A673 (cell line): Measurements from ENCODE around the gene MCM3. TPM values are rescaled to one million over a fixed set of nuclear protein-coding genes. Genes with fewer than 3 reads are reported as not detected.

ENCODE experiments used
- BruUV-seq: library from RNA; stranded (reverse); fragments of 400-500 nt; replicated peaks from 2 replicates; lab custom pipeline; 2021; lab: Mats Ljungman, UMichigan
- CTCF ChIA-PET: fragments of 300-600 bp; sonication (Branson Sonifier 250); formaldehyde crosslinking; loops from one replicate; lab custom pipeline; 2022; ENCODE audit warnings: antibody characterized with exemption; lab: Charles Lee
- POLR2A ChIA-PET: fragments of 300-600 bp; sonication (Branson Sonifier 250); formaldehyde crosslinking; loops from one replicate; lab custom pipeline; 2022; ENCODE audit warnings: antibody characterized with exemption; ENCODE audit not compliant: low non-redundant PET; lab: Charles Lee
- DNase-seq: peaks from one replicate; pipeline ENCODE4 v3.0.0-alpha.2; 2015; ENCODE audit warnings: low spot score
- H3K27ac ChIP-seq: fragments of 200-600 bp; sonication (generic); 2 replicates; pipeline ENCODE4 v1.5.1; 2016; ENCODE audit warnings: mixed run types, low read depth, mild to moderate bottlenecking, mixed read lengths, antibody characterized with exemption, low read length; ENCODE audit not compliant: poor library complexity, severe bottlenecking
- H3K27me3 ChIP-seq: fragments of 200-600 bp; sonication (generic); replicated peaks from 2 replicates; pipeline ENCODE4 v1.6.1; 2017; ENCODE audit warnings: mixed run types, low read depth, mild to moderate bottlenecking, mixed read lengths, antibody characterized with exemption, low read length; ENCODE audit not compliant: insufficient read depth, poor library complexity
- H3K36me3 ChIP-seq: fragments of 200-600 bp; sonication (generic); 2 replicates; pipeline ENCODE4 v1.6.1; 2016; ENCODE audit warnings: mixed run types, mild to moderate bottlenecking, mixed read lengths, antibody characterized with exemption, low read length; ENCODE audit not compliant: insufficient read depth, poor library complexity, severe bottlenecking
- H3K4me1 ChIP-seq: fragments of 200-600 bp; sonication (generic); 2 replicates; pipeline ENCODE4 v1.6.1; 2017; ENCODE audit warnings: mixed run types, mild to moderate bottlenecking, mixed read lengths, antibody characterized with exemption, low read length; ENCODE audit not compliant: insufficient read depth, poor library complexity, severe bottlenecking
- H3K4me3 ChIP-seq: fragments of 200-600 bp; sonication (generic); 2 replicates; pipeline ENCODE4 v1.5.1; 2016; ENCODE audit warnings: low read depth, mixed run types, mild to moderate bottlenecking, mixed read lengths, low read length; ENCODE audit not compliant: poor library complexity, severe bottlenecking
- H3K9me3 ChIP-seq: fragments of 200-600 bp; sonication (generic); 2 replicates; pipeline ENCODE4 v1.6.1; 2016; ENCODE audit warnings: mixed run types, low read depth, mild to moderate bottlenecking, mixed read lengths, antibody characterized with exemption, low read length; ENCODE audit not compliant: poor library complexity, severe bottlenecking
- CTCF ChIP-seq: fragments of 300-800, 200-600 bp; sonication (generic); conservative IDR thresholded peaks from 2 replicates; pipeline ENCODE4 v1.5.1; 2017; ENCODE audit warnings: low read depth, mild to moderate bottlenecking, antibody characterized with exemption, low read length, moderate library complexity, mixed read lengths
- EZH2 ChIP-seq: fragments of 200-600 bp; sonication (generic); IDR thresholded peaks from 2 replicates; pipeline ENCODE4 v1.6.1; 2017; ENCODE audit warnings: borderline replicate concordance, low read depth, mild to moderate bottlenecking, mixed read lengths, antibody characterized with exemption, low read length; ENCODE audit not compliant: poor library complexity, severe bottlenecking
- intact Hi-C: fragments of 100-400 bp; cut with micrococcal nuclease; formaldehyde crosslinking; loops from one replicate; pipeline ENCODE4 v1.10.0; 2022; ENCODE audit not compliant: unreplicated experiment
- total RNA-seq: library from RNA; stranded (reverse); gene quantifications from 2 replicates; pipeline ENCODE4 v1.2.3, GENCODE V29; 2021

Gene MCM3
- total RNA-seq, 1 experiment from 2014 or later, result 233 TPM

GRCh38 chr6:52300489-52300931 lies 16.0 kb upstream of the MCM3 start:
- Histone ChIP-seq H3K36me3 (no peaks in the 10 kb centered on the region), H3K27me3 (no peaks in the 10 kb centered on the region), H3K27ac (no peak overlapping the region), H3K4me1 (no peaks in the 10 kb centered on the region), H3K4me3 (no peak overlapping the region), H3K9me3 (no peaks in the 10 kb centered on the region)
- DNase-seq, result no peak
- POLR2A ChIA-PET, result no interaction called here
- BruUV-seq, result no TSS peak
- TF ChIP-seq EZH2 (no peak), CTCF (no peak)
- CTCF ChIA-PET, result no interaction called here
- intact Hi-C loops, result no loop called here

- Histone ChIP-seq H3K9me3 (no peaks in the 10 kb centered on the region), H3K36me3 (no peaks in the 10 kb centered on the region), H3K4me1 (no peaks in the 10 kb centered on the region), H3K4me3 (no peak overlapping the region), H3K27ac (no peak overlapping the region), H3K27me3 (no peaks in the 10 kb centered on the region)
- no peak for DNase-seq
- no TSS peak for BruUV-seq
- ChIA-PET POLR2A (no interaction called here), CTCF (no interaction called here)
- intact Hi-C loops, result no loop called here
- TF ChIP-seq CTCF (no peak), EZH2 (no peak)
These were observed 15.1 kb upstream of the MCM3 start for GRCh38 chr6:52299653-52300052.

GRCh38 chr6:52297433-52297832 lies 12.9 kb upstream of the MCM3 start:
- no peak for TF ChIP-seq EZH2
- no peak for TF ChIP-seq CTCF
- POLR2A ChIA-PET, result no interaction called here
- Histone ChIP-seq H3K9me3 (no peaks in the 10 kb centered on the region), H3K4me3 (no peak overlapping the region), H3K4me1 (no peaks in the 10 kb centered on the region), H3K27ac (no peak overlapping the region), H3K36me3 (no peaks in the 10 kb centered on the region), H3K27me3 (no peaks in the 10 kb centered on the region)
- CTCF ChIA-PET, result no interaction called here
- intact Hi-C loops, result no loop called here
- BruUV-seq, result no TSS peak
- DNase-seq, result no peak
